HepG2 (cell line): ENCODE data around the gene IAPP. TPM values are rescaled to one million over a fixed set of nuclear protein-coding genes. Genes with fewer than 3 reads are reported as not detected.
"Not testable (repeated sequence)": the region's sequence is repeated elsewhere in the genome, so short reads cannot be mapped to it uniquely, and the experiment has no call there.

Experiments
- ATAC-seq: fragments of 200-7000 bp; cut with Tn5 transposase; 3 replicates; pipeline ENCODE4 v1.9.1; 2020; ENCODE audit warnings: mild to moderate bottlenecking, moderate library complexity
- BruUV-seq: library from RNA; stranded (reverse); fragments of 400-500 nt; replicated peaks from 2 replicates; lab custom pipeline; 2021; lab: Mats Ljungman, UMichigan
- CTCF ChIA-PET: fragments of 300-600 bp; formaldehyde crosslinking; extraction: SDS; loops from one replicate; lab custom pipeline; 2021; ENCODE audit warnings: low total read pairs, inconsistent platforms, low intra/inter-chr PET ratio; lab: Yijun Ruan, JAX
- POLR2A ChIA-PET: fragments of 350-600 bp; sonication (Branson Sonifier 250); formaldehyde crosslinking; loops from one replicate; lab custom pipeline; 2020; ENCODE audit warnings: antibody characterized with exemption, inconsistent platforms; lab: Yijun Ruan, JAX
- DNase-seq: peaks from one replicate; pipeline ENCODE4 v3.0.0-alpha.2; 2015; ENCODE audit warnings: low spot score
- FAIRE-seq: peaks from 3 replicates; lab custom pipeline; 2011; peaks lifted over from hg19 to GRCh38; lab: Jason Lieb, UNC
- H2AFZ ChIP-seq: one replicate; pipeline ENCODE4 v1.6.1; 2011; ENCODE audit warnings: low read length, inconsistent platforms
- H3K27ac ChIP-seq: fragments of 300-600 bp; 3 replicates; pipeline ENCODE4 v1.8.0; 2011; ENCODE audit warnings: mixed run types, mild to moderate bottlenecking, mixed read lengths, low read length, inconsistent platforms; ENCODE audit not compliant: insufficient read depth; ENCODE audit errors: extremely low read length
- H3K27me3 ChIP-seq, 2 experiments: fragments of 200-600 bp in 1 of 2; 2 replicates in 1 of 2; 3 replicates in 1 of 2; pipeline versions ENCODE4 v1.6.0 to v1.8.0; 2011; ENCODE audit warnings: low read length in 2 of 2, mild to moderate bottlenecking in 2 of 2, moderate library complexity in 2 of 2, inconsistent platforms in 1 of 2; ENCODE audit not compliant: insufficient read depth in 2 of 2, control insufficient read depth in 1 of 2
- H3K36me3 ChIP-seq, 2 experiments: fragments of 200-600 bp in 1 of 2; replicated peaks in 1 of 2; 2 replicates in 1 of 2; 3 replicates in 1 of 2; pipeline versions ENCODE4 v1.5.1 to v1.8.0; 2011; ENCODE audit warnings: low read length in 2 of 2, inconsistent platforms in 1 of 2; ENCODE audit not compliant: insufficient read depth in 2 of 2, control insufficient read depth in 1 of 2
- H3K4me1 ChIP-seq: 2 replicates; pipeline ENCODE4 v1.5.1; 2012; ENCODE audit warnings: low read length, inconsistent platforms; ENCODE audit not compliant: insufficient read depth
- H3K4me2 ChIP-seq: 2 replicates; pipeline ENCODE4 v1.6.0; 2011; ENCODE audit warnings: low read depth, low read length, inconsistent platforms
- H3K4me3 ChIP-seq, 3 experiments: fragments of 200-600 bp in 1 of 3; sonication (generic), shearing (Covaris generic) in 1 of 3; replicated peaks in 1 of 3; 2 replicates each; pipeline ENCODE4 v1.5.1; 2011 to 2016; ENCODE audit warnings: low read length in 3 of 3, inconsistent platforms in 2 of 3, low read depth in 2 of 3, mild to moderate bottlenecking in 2 of 3, control low read depth in 1 of 3, mixed read lengths in 1 of 3; ENCODE audit not compliant: insufficient read depth in 1 of 3
- H3K79me2 ChIP-seq: one replicate; pipeline ENCODE4 v1.6.1; 2011; ENCODE audit warnings: low read length, inconsistent platforms; ENCODE audit not compliant: insufficient read depth
- H3K9ac ChIP-seq: 2 replicates; pipeline ENCODE4 v1.6.0; 2011; ENCODE audit warnings: mild to moderate bottlenecking, low read depth, low read length, inconsistent platforms; ENCODE audit not compliant: insufficient read depth
- H3K9me3 ChIP-seq: 2 replicates; pipeline ENCODE4 v1.5.1; 2012; ENCODE audit warnings: mild to moderate bottlenecking, low read length
- H4K20me1 ChIP-seq: 2 replicates; pipeline ENCODE4 v1.6.0; 2011; ENCODE audit warnings: inconsistent platforms, mild to moderate bottlenecking, low read length, moderate library complexity; ENCODE audit not compliant: insufficient read depth
- MAFG ChIP-seq: sonication (generic); formaldehyde crosslinking; IDR thresholded peaks from 2 replicates; pipeline ENCODE4 v1.5.1; 2020; ENCODE audit warnings: mild to moderate bottlenecking, missing genetic modification reagents
- NR2F6 ChIP-seq, 2 experiments: IDR thresholded peaks; 2 replicates each; pipeline ENCODE4 v1.6.1; 2016; ENCODE audit warnings: antibody characterized with exemption in 1 of 2, mild to moderate bottlenecking in 1 of 2
- STAT5B ChIP-seq: sonication (generic); formaldehyde crosslinking; IDR thresholded peaks from 2 replicates; pipeline ENCODE4 v1.4.0; 2020; ENCODE audit warnings: missing genetic modification reagents
- TERF1 ChIP-seq: sonication (generic); formaldehyde crosslinking; IDR thresholded peaks from 2 replicates; pipeline ENCODE4 v1.8.0; 2022; ENCODE audit warnings: mild to moderate bottlenecking, missing genetic modification reagents, moderate library complexity
- ZBTB2 ChIP-seq: sonication (generic); formaldehyde crosslinking; IDR thresholded peaks from 2 replicates; pipeline ENCODE4 v1.8.0; 2022; ENCODE audit warnings: low read depth, missing genetic modification reagents
- WGBS: methylation state at CpG from one replicate; pipeline ENCODE4 v1.1.6; 2017; ENCODE audit warnings: low lambda C conversion rate; 5-methylcytosine and 5-hydroxymethylcytosine counted together
- in situ Hi-C: cut with HindIII; loops from 2 replicates; pipeline ENCODE4 v1.10.0; 2017; ENCODE audit warnings: low pct_unique_long_range_greater_than_20kb; ENCODE audit not compliant: extremely low pct_ligation_motif_present
- intact Hi-C: fragments of 100-400 bp; cut with micrococcal nuclease; formaldehyde crosslinking; loops from one replicate; pipeline ENCODE4 v1.10.0; 2022; ENCODE audit not compliant: unreplicated experiment
- polyA plus RNA-seq, 8 experiments: library from polyadenylated mRNA; depleted of rRNA in 3 of 8; stranded (reverse) in 7 of 8; unstranded in 1 of 8; fragments of >200 nt; fragmentation: Illumina TruSeq in 4 of 8; extraction: Trizol in 4 of 8; gene quantifications; 2 replicates each; pipeline versions ENCODE4 v1.2.1 to v1.2.3, GENCODE V29; 2011 to 2016; ENCODE audit warnings: low read depth in 4 of 8, missing spikeins in 1 of 8, mixed read lengths in 1 of 8; ENCODE audit not compliant: insufficient read depth in 1 of 8
- total RNA-seq, 5 experiments: library from RNA; depleted of rRNA; stranded (reverse); fragments of >200 nt; fragmentation: Illumina TruSeq; extraction: Trizol; gene quantifications; 2 replicates each; pipeline ENCODE4 v1.2.3, GENCODE V29; 2016; ENCODE audit warnings: low read depth in 1 of 5

Gene IAPP
- total and polyA plus RNA-seq, 2 of the 13 experiments (the other 11 are each of a cell fraction or from before 2014, with no cell fraction given), result not detected

- in situ Hi-C loops, result no loop called here
Observed at GRCh38 chr12:21416511-21417121, 43.9 kb downstream of the IAPP start.

GRCh38 chr12:21418398-21418797 lies 45.7 kb downstream of the IAPP start:
- H3K9ac ChIP-seq, in situ Hi-C loops, H3K4me1 ChIP-seq, H4K20me1 ChIP-seq, H3K36me3 ChIP-seq, H3K27me3 ChIP-seq, H2AFZ ChIP-seq, DNase-seq, H3K9me3 ChIP-seq, CTCF ChIA-PET, ATAC-seq, FAIRE-seq, H3K4me2 ChIP-seq, intact Hi-C loops, POLR2A ChIA-PET, H3K4me3 ChIP-seq, H3K79me2 ChIP-seq, H3K27ac ChIP-seq, BruUV-seq: not testable (repeated sequence)
- 56% methylated on average over 5 of the region's 5 CpGs for WGBS

More at GRCh38 chr12:21416511-21417121, 43.9 kb downstream of the IAPP start:
- ChIA-PET CTCF (no interaction called here), POLR2A (interaction anchor here (1.4 kb wide), 1 partner anchor 21 kb away, joined by 7 read pairs; the partner anchor contains the start of gene PYROXD1)
- no peaks in the 10 kb centered on the region for H4K20me1 ChIP-seq
- H3K27ac ChIP-seq, result no peak overlapping the region
- H3K27me3 ChIP-seq, result no peaks in the 10 kb centered on the region
- H3K36me3 ChIP-seq, result no peaks in the 10 kb centered on the region
- no peak overlapping the region for H3K4me3 ChIP-seq
- H3K4me2 ChIP-seq, result no peak overlapping the region
- DNase-seq (peak; percentile 10), FAIRE-seq (no peak), ATAC-seq (no peak)
- H2AFZ ChIP-seq, result no peak overlapping the region
- no TSS peak for BruUV-seq
- WGBS, result under 1% methylated on average over 4 of the region's 4 CpGs
- no peaks in the 10 kb centered on the region for H3K79me2 ChIP-seq
- no peaks in the 10 kb centered on the region for H3K4me1 ChIP-seq
- no peaks in the 10 kb centered on the region for H3K9me3 ChIP-seq
- H3K9ac ChIP-seq, result no peak overlapping the region
- TF ChIP-seq MAFG (CRISPR knock-in tag) (no peak), ZBTB2 (no peak), NR2F6 (IDR thresholded peaks at IDR 0.05) (no peak), NR2F6 (CRISPR knock-in tag; IDR thresholded peaks at IDR 0.05) (no peak), TERF1 (CRISPR knock-in tag) (no peak), STAT5B (CRISPR knock-in tag) (no peak)
- intact Hi-C loops, result no loop called here

- H3K4me3 ChIP-seq, H3K4me1 ChIP-seq, intact Hi-C loops, CTCF ChIA-PET, H3K36me3 ChIP-seq, POLR2A ChIA-PET, in situ Hi-C loops, BruUV-seq, H3K79me2 ChIP-seq, DNase-seq, FAIRE-seq, ATAC-seq, H4K20me1 ChIP-seq, H3K9ac ChIP-seq, H3K4me2 ChIP-seq, H3K9me3 ChIP-seq, H3K27ac ChIP-seq, H3K27me3 ChIP-seq, H2AFZ ChIP-seq: not testable (repeated sequence)
- 71% methylated on average over 29 of the region's 30 CpGs for WGBS
Observed at GRCh38 chr12:21419009-21419699, 46.5 kb downstream of the IAPP start.
